ENCODE results near the gene CDH4. TPM values are rescaled to one million over a fixed set of nuclear protein-coding genes. Genes with fewer than 3 reads are reported as not detected.

CDH4 gene
- total and polyA plus RNA-seq, 2 of the 8 experiments (the other 6 are each of a cell fraction or from before 2014, with no cell fraction given): 4.3 to 7.9 TPM

DNA sequence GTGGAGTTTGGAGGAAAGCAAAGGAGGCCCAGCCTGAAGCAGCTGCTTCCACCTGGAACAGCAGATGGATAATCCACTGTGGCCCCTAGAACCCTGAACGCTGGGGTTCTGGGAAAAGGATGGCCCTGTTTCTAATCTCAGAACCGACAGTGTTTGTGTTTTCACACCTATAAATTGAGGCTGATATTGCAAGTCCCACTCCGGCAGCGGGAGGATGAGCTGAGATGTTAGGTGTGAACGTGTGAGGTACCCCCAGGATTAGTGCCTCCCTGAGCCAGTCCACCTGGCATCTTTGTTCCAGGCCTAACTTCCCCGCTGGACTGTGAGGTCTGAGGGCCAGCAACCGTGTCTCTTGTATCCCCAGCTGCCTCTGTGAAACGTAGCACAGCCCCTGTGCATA, 7.8 kb upstream of the CDH4 start:
- no peak for TF ChIP-seq PHF8 (conservative IDR thresholded peaks at IDR 0.05; ENCODE audit: low read depth, low read length)
- no peak for TF ChIP-seq CEBPB (IDR thresholded peaks at IDR 0.05; ENCODE audit: low read depth, low read length)

More for the DNA sequence above, 7.8 kb upstream of the CDH4 start:
- H2BK15ac ChIP-seq (ENCODE audit: low read length): no peak overlapping the region
- ChIA-PET CTCF (ENCODE audit: partially characterized antibody) (interaction anchor here (0.8 to 2.1 kb wide), 2 partner anchors 16 to 393 kb away, joined by 3 to 5 read pairs; no protein-coding TSS in a partner anchor), POLR2A (ENCODE audit: partially characterized antibody) (no interaction called here)
- H3K9me3 ChIP-seq (ENCODE audit: insufficient read depth in 2 of 2, low read depth in 1 of 2, low read length in 1 of 2): peaks cover 14 to 16% of the 10 kb centered on the region in 2 experiments; a peak in 3 of 4 replicates
- no peak overlapping the region for H2BK5ac ChIP-seq (ENCODE audit: low read depth, low read length)
- no peak overlapping the region for H3K27ac ChIP-seq (ENCODE audit: low read depth, low read length)
- no peak overlapping the region for H4K8ac ChIP-seq (ENCODE audit: extremely low read depth, insufficient read depth, low read length)
- no peak overlapping the region for H3K56ac ChIP-seq (replicated peaks; ENCODE audit: insufficient read length, low read depth, low read length)
- 88% methylated on average over 8 of the region's 8 CpGs; no CpG with 5 or more reads in 1 of the 2 experiments for WGBS, 2 experiments (ENCODE audit: extremely low coverage in 1 of 2, insufficient coverage in 1 of 2, insufficient read length in 1 of 2, insufficient replicate concordance in 2 of 2, low coverage in 1 of 2, low lambda C conversion rate in 2 of 2, missing lambda C conversion rate in 1 of 2)
- H4K20me1 ChIP-seq (replicated peaks in 1 of 2; ENCODE audit: control insufficient read depth in 1 of 2, insufficient read depth in 2 of 2, low read length in 2 of 2): peaks cover 0 to 2% of the 10 kb centered on the region in 2 experiments
- H3K4me2 ChIP-seq (ENCODE audit: insufficient read depth in 1 of 2, low read depth in 2 of 2, low read length in 2 of 2): no peak overlapping the region
- no peaks in the 10 kb centered on the region for H3K36me3 ChIP-seq (ENCODE audit: control insufficient read depth in 2 of 4, insufficient read depth in 4 of 4, low read length in 3 of 4)
- H3K14ac ChIP-seq (ENCODE audit: insufficient read length): no peak overlapping the region
- no peak for DNase-seq (ENCODE audit: low read depth in 1 of 2, low spot score in 2 of 2)
- FAIRE-seq: no peak
- no peaks in the 10 kb centered on the region for H3K79me2 ChIP-seq (ENCODE audit: control insufficient read depth in 1 of 2, insufficient read depth in 2 of 2, low read length in 2 of 2)
- 0 out of 7 replicates have a peak, but pooled peaks cover 0 to under 1% (median 0%) of the 10 kb centered on the region in 4 experiments for H3K4me1 ChIP-seq (replicated peaks in 1 of 4; ENCODE audit: control insufficient read depth in 3 of 4, insufficient read depth in 4 of 4, low read length in 3 of 4)
- H4K5ac ChIP-seq (ENCODE audit: insufficient read length, low read depth, low read length): no peak overlapping the region
- no peak overlapping the region for H2BK120ac ChIP-seq (replicated peaks; ENCODE audit: low read depth, low read length)
- no peak overlapping the region for H3K9ac ChIP-seq (replicated peaks in 1 of 4; ENCODE audit: extremely low read depth in 1 of 4, low read depth in 3 of 4, low read length in 3 of 4)
- no peak overlapping the region for H2AK5ac ChIP-seq (ENCODE audit: low read depth, low read length)
- H3K4ac ChIP-seq (replicated peaks; ENCODE audit: insufficient read length, low read depth, low read length): no peak overlapping the region
- H2AFZ ChIP-seq (ENCODE audit: low read length): no peak overlapping the region
- no peaks in the 10 kb centered on the region for H3K23me2 ChIP-seq (ENCODE audit: low read depth, low read length)
- H3K4me3 ChIP-seq (ENCODE audit: extremely low read depth in 1 of 4, insufficient read depth in 2 of 4, low read depth in 3 of 4, low read length in 4 of 4): no peak overlapping the region
- no peak overlapping the region for H2BK20ac ChIP-seq (ENCODE audit: low read length)
- H3K79me1 ChIP-seq (ENCODE audit: low read depth, low read length): no peaks in the 10 kb centered on the region
- H4K91ac ChIP-seq (replicated peaks; ENCODE audit: insufficient read length, low read length): no peak overlapping the region
- H3K27me3 ChIP-seq (replicated peaks in 1 of 4; ENCODE audit: control insufficient read depth in 3 of 4, extremely low read depth in 1 of 4, insufficient read depth in 3 of 4, low read length in 3 of 4): peaks cover 2 to 54% (median 42%) of the 10 kb centered on the region in 4 experiments
- H2BK12ac ChIP-seq (ENCODE audit: low read depth, low read length): no peak overlapping the region
- no peak overlapping the region for H3K18ac ChIP-seq (ENCODE audit: extremely low read depth, low read length)
- H3K23ac ChIP-seq (ENCODE audit: insufficient read length): no peak overlapping the region

Data from H1 (cell line).